GM12801 (cell line): Measurements from ENCODE around the gene ATXN1.

ENCODE experiments used
- CTCF ChIP-seq: IDR thresholded peaks from one replicate; pipeline ENCODE4 v1.5.1; 2011; ENCODE audit warnings: control low read depth; ENCODE audit not compliant: insufficient read length; ENCODE audit errors: extremely low read depth

The ATXN1 gene

GRCh38 chr6:16294371-16294770, 466.9 kb downstream of the ATXN1 start:
- no peak for TF ChIP-seq CTCF

GRCh38 chr6:16292942-16293341, 468.3 kb downstream of the ATXN1 start:
- TF ChIP-seq CTCF = no peak

GRCh38 chr6:16292432-16292831, 468.8 kb downstream of the ATXN1 start:
- no peak for TF ChIP-seq CTCF

- TF ChIP-seq CTCF = no peak
Observed at GRCh38 chr6:16291739-16292138, 469.5 kb downstream of the ATXN1 start.

GRCh38 chr6:16288163-16288562, 473.1 kb downstream of the ATXN1 start:
- no peak for TF ChIP-seq CTCF

- TF ChIP-seq CTCF = peak; percentile 65
Observed at GRCh38 chr6:16286151-16286522, 475.1 kb downstream of the ATXN1 start.

GRCh38 chr6:16285467-16286150, 475.7 kb downstream of the ATXN1 start:
- no peak for TF ChIP-seq CTCF
